HepG2 (cell line): Measurements from ENCODE around the gene YPEL3. TPM values are rescaled to one million over a fixed set of nuclear protein-coding genes. Genes with fewer than 3 reads are reported as not detected.

Experiments used
- CAMTA2 ChIP-seq: sonication (generic); formaldehyde crosslinking; IDR thresholded peaks from 2 replicates; pipeline ENCODE4 v1.4.0; 2020; ENCODE audit warnings: mild to moderate bottlenecking, missing genetic modification reagents, borderline replicate concordance
- ELF1 ChIP-seq: sonication (generic); formaldehyde crosslinking; IDR thresholded peaks from 2 replicates; pipeline ENCODE4 v1.4.0; 2020; ENCODE audit warnings: missing genetic modification reagents
- HCFC1 ChIP-seq: fragments of 150-350 bp; IDR thresholded peaks from 2 replicates; pipeline ENCODE4 v1.6.1; 2014; ENCODE audit warnings: low read depth, low read length
- HDAC1 ChIP-seq: sonication (generic); formaldehyde crosslinking; IDR thresholded peaks from 2 replicates; pipeline ENCODE4 v1.5.1; 2020; ENCODE audit warnings: mild to moderate bottlenecking, missing genetic modification reagents
- MBNL3 ChIP-seq: fragments of 250-450 bp; sonication (Bioruptor Pico); conservative IDR thresholded peaks from 2 replicates; pipeline ENCODE4 v1.8.0; 2022; ENCODE audit warnings: mild to moderate bottlenecking, inconsistent platforms
- MYNN ChIP-seq: sonication (generic); formaldehyde crosslinking; IDR thresholded peaks from 2 replicates; pipeline ENCODE4 v1.4.0; 2020; ENCODE audit warnings: mild to moderate bottlenecking, low read depth, missing genetic modification reagents
- NFATC3 ChIP-seq: sonication (generic); formaldehyde crosslinking; IDR thresholded peaks from 2 replicates; pipeline ENCODE4 v1.5.1; 2020; ENCODE audit warnings: mild to moderate bottlenecking, missing genetic modification reagents
- NR3C1 ChIP-seq: sonication (generic); formaldehyde crosslinking; IDR thresholded peaks from 2 replicates; pipeline ENCODE4 v1.4.0; 2020; ENCODE audit warnings: missing genetic modification reagents
- REXO4 ChIP-seq: sonication (generic); formaldehyde crosslinking; IDR thresholded peaks from 2 replicates; pipeline ENCODE4 v1.8.0; 2022; ENCODE audit warnings: missing genetic modification reagents, mild to moderate bottlenecking, borderline replicate concordance
- SPEN ChIP-seq: sonication (generic); formaldehyde crosslinking; IDR thresholded peaks from 2 replicates; pipeline ENCODE4 v1.5.1; 2020; ENCODE audit warnings: low read depth, mild to moderate bottlenecking, missing genetic modification reagents
- ZC3H13 ChIP-seq: sonication (generic); formaldehyde crosslinking; IDR thresholded peaks from 2 replicates; pipeline ENCODE4 v1.8.1; 2023; ENCODE audit warnings: mild to moderate bottlenecking, missing genetic modification reagents, moderate library complexity
- ZFY ChIP-seq: sonication (generic); formaldehyde crosslinking; IDR thresholded peaks from 2 replicates; pipeline ENCODE4 v1.4.0; 2020; ENCODE audit warnings: missing genetic modification reagents
- ZNF232 ChIP-seq: sonication (generic); formaldehyde crosslinking; IDR thresholded peaks from 2 replicates; pipeline ENCODE4 v1.4.0; 2020; ENCODE audit warnings: missing genetic modification reagents, borderline replicate concordance
- ZNF33B ChIP-seq: sonication (generic); formaldehyde crosslinking; IDR thresholded peaks from 2 replicates; pipeline ENCODE4 v1.5.1; 2020; ENCODE audit warnings: mild to moderate bottlenecking, missing genetic modification reagents
- ZNF484 ChIP-seq: sonication (generic); formaldehyde crosslinking; IDR thresholded peaks from 2 replicates; pipeline ENCODE4 v1.5.1; 2020; ENCODE audit warnings: mild to moderate bottlenecking, low read depth, missing genetic modification reagents, borderline replicate concordance
- ZNF768 ChIP-seq: sonication (generic); formaldehyde crosslinking; IDR thresholded peaks from 2 replicates; pipeline ENCODE4 v1.4.0; 2020; ENCODE audit warnings: missing genetic modification reagents
- ZNF792 ChIP-seq: IDR thresholded peaks from 2 replicates; pipeline ENCODE4 v1.6.1; 2016
- polyA plus RNA-seq, 8 experiments: library from polyadenylated mRNA; depleted of rRNA in 3 of 8; stranded (reverse) in 7 of 8; unstranded in 1 of 8; fragments of >200 nt; fragmentation: Illumina TruSeq in 4 of 8; extraction: Trizol in 4 of 8; gene quantifications; 2 replicates each; pipeline versions ENCODE4 v1.2.1 to v1.2.3, GENCODE V29; 2011 to 2016; ENCODE audit warnings: low read depth in 4 of 8, missing spikeins in 1 of 8, mixed read lengths in 1 of 8; ENCODE audit not compliant: insufficient read depth in 1 of 8
- total RNA-seq, 5 experiments: library from RNA; depleted of rRNA; stranded (reverse); fragments of >200 nt; fragmentation: Illumina TruSeq; extraction: Trizol; gene quantifications; 2 replicates each; pipeline ENCODE4 v1.2.3, GENCODE V29; 2016; ENCODE audit warnings: low read depth in 1 of 5
- TF ChIP-seq, protein P1 (sequence below), 2 experiments: sonication (generic) in 1 of 2; formaldehyde crosslinking in 1 of 2; IDR thresholded peaks; 2 replicates each; pipeline versions ENCODE4 v1.6.1 to v1.9.0; 2014 to 2022; ENCODE audit warnings: antibody characterized with exemption in 1 of 2, borderline replicate concordance in 1 of 2, inconsistent platforms in 1 of 2, low read depth in 1 of 2, missing genetic modification reagents in 1 of 2
- TF ChIP-seq, protein P2 (sequence below): sonication (generic); formaldehyde crosslinking; IDR thresholded peaks from 2 replicates; pipeline ENCODE4 v1.4.0; 2020; ENCODE audit warnings: mild to moderate bottlenecking, missing genetic modification reagents

The YPEL3 gene
- total and polyA plus RNA-seq, 2 of the 13 experiments (the other 11 are each of a cell fraction or from before 2014, with no cell fraction given) = 5.4 to 47.0 TPM

- TF ChIP-seq, protein P1, sequence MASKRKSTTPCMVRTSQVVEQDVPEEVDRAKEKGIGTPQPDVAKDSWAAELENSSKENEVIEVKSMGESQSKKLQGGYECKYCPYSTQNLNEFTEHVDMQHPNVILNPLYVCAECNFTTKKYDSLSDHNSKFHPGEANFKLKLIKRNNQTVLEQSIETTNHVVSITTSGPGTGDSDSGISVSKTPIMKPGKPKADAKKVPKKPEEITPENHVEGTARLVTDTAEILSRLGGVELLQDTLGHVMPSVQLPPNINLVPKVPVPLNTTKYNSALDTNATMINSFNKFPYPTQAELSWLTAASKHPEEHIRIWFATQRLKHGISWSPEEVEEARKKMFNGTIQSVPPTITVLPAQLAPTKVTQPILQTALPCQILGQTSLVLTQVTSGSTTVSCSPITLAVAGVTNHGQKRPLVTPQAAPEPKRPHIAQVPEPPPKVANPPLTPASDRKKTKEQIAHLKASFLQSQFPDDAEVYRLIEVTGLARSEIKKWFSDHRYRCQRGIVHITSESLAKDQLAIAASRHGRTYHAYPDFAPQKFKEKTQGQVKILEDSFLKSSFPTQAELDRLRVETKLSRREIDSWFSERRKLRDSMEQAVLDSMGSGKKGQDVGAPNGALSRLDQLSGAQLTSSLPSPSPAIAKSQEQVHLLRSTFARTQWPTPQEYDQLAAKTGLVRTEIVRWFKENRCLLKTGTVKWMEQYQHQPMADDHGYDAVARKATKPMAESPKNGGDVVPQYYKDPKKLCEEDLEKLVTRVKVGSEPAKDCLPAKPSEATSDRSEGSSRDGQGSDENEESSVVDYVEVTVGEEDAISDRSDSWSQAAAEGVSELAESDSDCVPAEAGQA (IDR thresholded peaks at IDR 0.05; ENCODE audit: low read depth) = no peak; the same call in none of the 2 replicates
- TF ChIP-seq, protein P1 (CRISPR knock-in tag; IDR thresholded peaks at IDR 0.05; ENCODE audit: borderline replicate concordance) = no peak
- TF ChIP-seq NR3C1 (CRISPR knock-in tag) (no peak), MBNL3 (no peak), ZNF33B (CRISPR knock-in tag) (peak; percentile 96), MYNN (CRISPR knock-in tag) (no peak), SPEN (CRISPR knock-in tag) (peak; percentile 39; the same call in 1 of the 2 replicates), CAMTA2 (CRISPR knock-in tag) (peak; percentile 25; the same call in 1 of the 2 replicates), ZNF792 (CRISPR knock-in tag) (no peak; the same call in none of the 2 replicates), ZNF768 (CRISPR knock-in tag) (peak; percentile 88), HDAC1 (CRISPR knock-in tag) (peak; percentile 79), ZFY (CRISPR knock-in tag) (peak; percentile 89), ELF1 (CRISPR knock-in tag) (peak; percentile 48; the same call in 1 of the 2 replicates), ZC3H13 (CRISPR knock-in tag) (peak; percentile 26; the same call in 1 of the 2 replicates), ZNF232 (CRISPR knock-in tag) (no peak; the same call in 1 of the 2 replicates), ZNF484 (CRISPR knock-in tag) (no peak), HCFC1 (peak; percentile 19), NFATC3 (CRISPR knock-in tag) (peak; percentile 96), REXO4 (CRISPR knock-in tag) (peak; percentile 43; the same call in 1 of the 2 replicates)
- TF ChIP-seq, protein P2, sequence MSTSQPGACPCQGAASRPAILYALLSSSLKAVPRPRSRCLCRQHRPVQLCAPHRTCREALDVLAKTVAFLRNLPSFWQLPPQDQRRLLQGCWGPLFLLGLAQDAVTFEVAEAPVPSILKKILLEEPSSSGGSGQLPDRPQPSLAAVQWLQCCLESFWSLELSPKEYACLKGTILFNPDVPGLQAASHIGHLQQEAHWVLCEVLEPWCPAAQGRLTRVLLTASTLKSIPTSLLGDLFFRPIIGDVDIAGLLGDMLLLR (CRISPR knock-in tag) = peak; percentile 48
These were observed 16.4 kb upstream of the YPEL3 start (continued) for GRCh38 chr16:30112197-30113030.
